DMS53 treated with DMSO at 0.1 percent for 48 hours (cell line): ENCODE data around the gene USB1.

Experiments
- DNase-seq: peaks from one replicate; lab custom pipeline; 2025; ENCODE audit not compliant: unreplicated experiment; lab: John Stamatoyannopoulos, UW

Gene USB1

DNA sequence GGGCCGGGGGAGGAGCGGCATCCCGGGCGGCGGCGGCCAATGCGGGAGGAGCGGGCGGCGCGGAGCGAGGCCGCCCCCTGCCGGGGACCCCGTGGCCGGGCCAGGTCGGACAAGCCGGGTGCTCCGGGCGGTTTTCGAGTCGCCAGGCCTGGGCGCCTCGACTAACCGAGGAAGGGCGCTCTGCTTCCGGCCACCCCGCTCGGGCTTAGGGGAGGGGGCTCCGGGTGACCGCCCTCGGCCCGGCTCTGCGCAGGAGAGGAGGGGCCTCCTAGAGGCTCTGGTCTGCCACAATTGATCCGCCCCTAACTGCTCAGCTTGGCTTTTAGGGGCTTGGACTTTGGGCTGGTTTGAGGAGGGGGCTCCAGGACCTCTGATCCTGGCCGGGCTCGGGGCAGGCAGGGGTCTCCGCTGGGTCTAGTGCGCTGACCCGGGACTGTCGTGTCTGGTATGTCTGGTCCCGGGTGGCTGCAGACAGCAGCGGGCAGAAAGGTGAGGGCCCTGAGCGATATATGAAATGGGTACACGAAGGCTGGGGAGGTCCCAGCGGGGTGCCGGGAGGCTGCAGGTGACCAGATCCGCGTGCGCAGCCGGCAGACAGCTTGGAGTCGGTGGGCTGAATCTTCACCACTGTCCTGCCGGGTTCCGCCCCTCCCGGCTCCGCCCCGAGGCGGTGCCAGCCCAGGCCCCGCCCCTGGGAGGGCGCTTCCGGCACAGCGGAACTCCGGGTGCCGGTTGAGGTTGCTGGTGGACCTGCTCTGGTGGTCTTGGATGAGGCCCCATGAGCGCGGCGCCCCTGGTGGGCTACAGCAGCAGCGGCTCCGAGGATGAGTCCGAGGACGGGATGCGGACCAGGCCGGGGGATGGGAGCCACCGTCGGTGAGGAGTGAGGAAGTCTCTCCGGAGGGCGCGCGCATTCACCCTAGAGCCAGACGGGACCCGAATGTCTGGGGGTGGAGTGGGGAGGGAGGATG is at the start of gene USB1:
Gene USB1 (plus strand): TSS at position 702 of the 971 bp plus-strand sequence. CDS start 77 bp downstream, at position 779.
- peak; percentile 81 for DNase-seq

- no peak for DNase-seq
These were observed 48.3 kb upstream of the USB1 start for GRCh38 chr16:57952909-57953308.

DNA sequence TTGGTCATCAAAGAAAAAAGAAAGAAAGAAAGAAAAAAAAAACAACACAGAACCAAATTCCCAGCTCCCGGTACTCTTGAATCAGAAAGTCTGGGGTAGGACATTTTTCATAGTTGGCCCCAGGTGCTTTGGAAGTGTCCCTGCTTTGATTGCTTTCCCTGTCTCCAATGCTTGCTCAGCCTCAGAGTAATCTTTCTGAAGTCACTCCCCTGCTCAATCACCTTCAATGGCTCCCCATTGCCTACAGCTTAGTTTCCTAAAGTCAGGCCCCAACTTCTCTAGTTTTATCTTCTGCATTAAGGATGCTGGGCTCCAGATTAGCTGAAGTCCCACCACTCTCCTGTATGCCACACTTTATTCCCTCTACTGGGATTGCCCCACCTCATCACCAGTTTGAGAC is 47.4 kb upstream of the USB1 start:
- no peak for DNase-seq

- no peak for DNase-seq
These were observed 45.5 kb upstream of the USB1 start for GRCh38 chr16:57955572-57956188.

- DNase-seq, result no peak
These were observed 44.9 kb upstream of the USB1 start for GRCh38 chr16:57956270-57956808.

GRCh38 chr16:57956924-57957672 is 44.1 kb upstream of the USB1 start:
- no peak for DNase-seq

GRCh38 chr16:57957673-57958392 is 43.4 kb upstream of the USB1 start:
- peak; percentile 18 for DNase-seq

DNA sequence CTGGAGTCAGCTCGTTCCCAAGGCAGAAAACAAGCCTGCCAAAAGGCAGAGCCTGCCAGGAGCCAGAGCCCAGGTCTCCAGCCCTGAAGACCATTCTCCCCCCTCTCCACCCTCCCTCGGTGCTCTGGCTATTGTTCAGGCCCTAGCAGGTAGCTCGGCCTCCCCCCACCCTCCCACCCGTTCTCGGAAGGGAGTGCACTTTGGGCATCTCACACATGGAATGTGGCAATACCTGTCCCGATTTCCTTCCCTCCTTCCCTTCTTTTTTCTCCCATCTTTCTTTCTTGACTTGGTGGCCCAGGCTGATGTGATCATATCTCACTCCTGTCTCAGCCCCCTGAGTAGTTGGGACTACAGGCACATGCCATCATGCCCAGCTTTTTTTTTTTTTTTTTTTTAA is 42.7 kb upstream of the USB1 start:
- no peak for DNase-seq

DNA sequence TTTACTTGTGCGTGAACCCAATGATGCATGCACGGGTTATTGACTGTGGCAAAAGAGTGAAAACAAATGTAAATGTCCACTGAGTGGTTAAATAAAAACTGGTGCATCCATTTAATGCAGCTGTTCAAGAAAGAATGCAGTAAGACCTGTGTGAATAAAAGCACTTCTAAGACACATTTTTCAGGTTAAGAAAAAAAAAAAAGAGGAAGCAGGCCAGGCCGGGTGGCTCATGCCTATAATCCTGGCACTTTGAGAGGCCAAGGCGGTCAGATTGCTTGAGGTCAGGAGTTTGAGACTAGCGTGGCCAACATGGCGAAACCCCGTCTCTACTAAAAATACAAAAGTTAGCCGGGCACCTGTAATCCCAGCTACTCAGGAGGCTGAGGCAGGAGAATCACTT is 42.1 kb upstream of the USB1 start:
- no peak for DNase-seq

- DNase-seq, result no peak
These were observed 41.4 kb upstream of the USB1 start for GRCh38 chr16:57959804-57960203.

DNA sequence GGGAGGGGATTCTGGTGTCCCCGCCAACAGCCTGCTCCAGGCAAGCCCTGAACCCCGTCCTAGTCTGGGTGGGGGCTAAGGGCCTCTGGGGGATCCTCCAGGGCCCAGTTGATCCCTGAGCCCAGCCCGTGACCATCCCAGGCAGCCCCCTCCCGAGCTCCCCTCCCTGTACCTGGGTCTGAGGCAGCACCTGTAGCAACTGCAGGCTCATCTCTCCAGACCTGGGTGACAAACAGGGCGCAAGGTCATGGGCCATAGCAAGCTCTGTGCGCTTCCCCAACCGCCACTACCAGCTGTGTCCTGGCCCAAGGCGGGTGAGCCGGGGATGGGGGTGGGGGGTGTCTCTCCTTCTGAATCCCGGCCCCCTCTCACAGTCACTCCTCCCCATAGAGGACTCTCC is 40.9 kb upstream of the USB1 start:
- DNase-seq, result no peak

GRCh38 chr16:57960826-57961472 is 40.3 kb upstream of the USB1 start:
- no peak for DNase-seq

DNA sequence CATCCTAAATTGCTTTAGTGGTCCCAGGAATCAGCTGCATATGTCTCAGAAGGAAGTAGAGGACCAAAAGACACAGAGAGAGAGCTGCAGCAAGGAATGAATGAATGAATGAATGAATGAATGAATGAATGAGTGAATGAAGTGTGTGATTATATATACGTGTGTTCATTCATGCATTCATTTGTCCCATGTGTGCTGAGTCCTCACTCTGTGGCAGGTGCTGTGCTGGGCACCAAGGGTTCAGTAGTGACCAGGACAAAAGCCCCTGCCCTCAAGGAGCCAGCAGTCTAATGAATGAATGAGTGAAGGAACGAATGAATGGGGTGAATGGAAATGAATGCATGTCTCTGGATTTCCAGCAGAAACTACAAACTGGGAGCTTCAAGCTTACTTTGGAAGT is 39.7 kb upstream of the USB1 start:
- DNase-seq, result no peak

GRCh38 chr16:57962046-57962445 is 39.2 kb upstream of the USB1 start:
- DNase-seq, result no peak

- no peak for DNase-seq
These were observed 38.5 kb upstream of the USB1 start for GRCh38 chr16:57962756-57963155.

- DNase-seq, result no peak
These were observed 37.0 kb upstream of the USB1 start for GRCh38 chr16:57964157-57964700.

DNA sequence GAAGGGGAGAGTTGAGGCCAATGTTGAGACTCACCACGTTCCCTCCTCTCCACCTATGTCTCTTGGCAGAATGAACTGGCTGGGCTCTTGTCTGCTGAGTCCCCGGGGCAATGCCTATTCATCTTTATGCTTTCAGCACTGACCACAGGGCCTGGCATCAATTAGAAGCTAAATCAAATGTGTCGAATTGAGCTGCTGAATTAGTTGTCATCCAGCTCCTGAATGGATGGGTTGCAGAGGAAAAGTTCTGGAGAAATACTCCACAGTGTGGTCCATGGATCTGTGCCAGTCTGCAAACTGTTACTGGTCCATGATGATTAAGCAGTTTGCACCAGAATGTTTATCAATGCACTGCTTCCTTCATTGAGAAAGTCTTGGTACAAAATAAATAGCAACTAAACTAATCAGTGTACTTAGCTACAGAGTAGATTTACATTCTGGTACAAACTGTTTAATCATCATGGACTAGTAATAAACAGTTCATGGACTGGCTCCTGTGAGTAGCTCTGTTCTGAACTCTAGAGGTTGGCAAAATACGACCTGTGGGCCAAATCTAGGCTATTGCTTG is 34.9 kb upstream of the USB1 start:
- DNase-seq, result no peak

DNA sequence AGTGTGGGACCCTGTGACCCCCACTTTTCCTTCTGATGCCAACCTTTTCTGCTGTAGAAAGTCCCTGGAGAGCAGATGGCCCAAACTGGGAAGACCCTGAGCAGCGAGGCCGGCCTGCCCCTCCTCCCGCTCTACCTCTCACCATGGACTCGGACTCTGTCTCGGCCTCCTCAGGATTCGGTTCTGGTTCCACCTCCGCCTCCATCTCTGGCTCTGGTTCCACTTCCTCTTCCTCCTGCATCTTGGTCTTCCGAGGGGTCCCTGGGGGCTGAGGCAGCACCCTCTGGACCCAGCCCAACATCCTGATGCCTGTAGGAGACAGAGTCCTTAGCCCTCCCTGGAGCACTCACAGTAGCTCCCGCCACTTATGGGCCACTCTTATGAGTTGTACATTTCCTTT is 34.2 kb upstream of the USB1 start:
- DNase-seq, result no peak

DNA sequence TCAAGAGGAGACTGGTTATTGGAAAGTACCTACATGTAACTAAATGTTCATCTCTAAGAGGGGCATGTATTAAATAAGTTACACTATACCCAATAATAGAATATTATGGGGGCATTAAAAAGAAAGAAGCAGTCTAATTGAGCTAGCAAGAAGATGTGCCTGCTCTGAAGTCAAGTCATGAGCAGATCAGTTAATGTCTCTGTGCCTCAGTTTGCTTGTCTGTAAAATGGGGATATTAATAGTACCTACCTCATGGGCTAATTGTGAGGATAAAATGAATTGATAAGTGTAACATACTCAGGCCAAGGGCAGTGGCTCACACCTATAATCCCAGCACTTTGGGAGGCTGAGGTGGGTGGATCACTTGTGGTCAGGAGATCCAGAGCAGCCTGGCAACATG is 33.3 kb upstream of the USB1 start:
- no peak for DNase-seq
